Activated naive CD4-positive, alpha-beta T cell (primary cell): Measurements from ENCODE around the gene RAD9A.
"Not testable (repeated sequence)": the region's sequence is repeated elsewhere in the genome, so short reads cannot be mapped to it uniquely, and the experiment has no call there.

ENCODE experiments used
- DNase-seq, 4 experiments: peaks; one replicate each; lab custom pipeline; 2025; lab: John Stamatoyannopoulos, UW

Gene RAD9A

GRCh38 chr11:67410984-67411784 is 19.4 kb downstream of the RAD9A start:
- no peak for DNase-seq

- no peak for DNase-seq
These were observed 20.0 kb downstream of the RAD9A start for GRCh38 chr11:67411785-67412152.

DNA sequence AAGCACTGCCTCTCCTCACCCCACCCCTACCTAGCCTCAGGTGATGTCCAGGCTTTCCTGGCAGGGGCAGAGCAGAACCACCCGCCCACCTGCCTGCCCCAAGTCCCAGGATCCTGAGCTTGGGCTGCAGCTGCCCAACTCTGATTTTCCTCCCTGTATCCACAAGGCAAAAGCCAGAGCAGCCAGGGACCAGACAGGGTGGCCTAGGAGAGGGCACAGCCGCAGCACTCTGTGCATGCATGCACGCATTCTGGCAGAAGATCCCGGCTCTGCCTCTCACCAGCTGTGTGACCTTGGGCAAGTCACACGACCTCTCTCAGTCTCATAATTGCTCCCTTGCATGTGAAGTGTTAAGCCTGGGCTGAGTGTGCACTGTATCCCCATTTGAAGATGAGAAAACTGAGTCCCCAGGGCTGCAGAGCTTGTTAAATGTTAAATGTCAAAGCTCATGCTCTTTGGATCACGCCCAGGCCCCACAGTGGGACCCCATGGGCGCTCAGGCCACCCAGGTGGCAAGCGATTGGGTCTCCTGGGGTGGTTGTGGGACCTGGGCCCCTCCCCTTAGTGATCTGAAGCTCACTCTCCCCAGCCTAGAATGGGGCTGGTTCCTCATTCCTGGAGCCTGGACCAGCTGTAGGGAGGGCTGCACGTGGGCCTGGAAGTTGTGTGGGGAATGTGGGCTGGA is 20.9 kb downstream of the RAD9A start:
- no peak for DNase-seq

DNA sequence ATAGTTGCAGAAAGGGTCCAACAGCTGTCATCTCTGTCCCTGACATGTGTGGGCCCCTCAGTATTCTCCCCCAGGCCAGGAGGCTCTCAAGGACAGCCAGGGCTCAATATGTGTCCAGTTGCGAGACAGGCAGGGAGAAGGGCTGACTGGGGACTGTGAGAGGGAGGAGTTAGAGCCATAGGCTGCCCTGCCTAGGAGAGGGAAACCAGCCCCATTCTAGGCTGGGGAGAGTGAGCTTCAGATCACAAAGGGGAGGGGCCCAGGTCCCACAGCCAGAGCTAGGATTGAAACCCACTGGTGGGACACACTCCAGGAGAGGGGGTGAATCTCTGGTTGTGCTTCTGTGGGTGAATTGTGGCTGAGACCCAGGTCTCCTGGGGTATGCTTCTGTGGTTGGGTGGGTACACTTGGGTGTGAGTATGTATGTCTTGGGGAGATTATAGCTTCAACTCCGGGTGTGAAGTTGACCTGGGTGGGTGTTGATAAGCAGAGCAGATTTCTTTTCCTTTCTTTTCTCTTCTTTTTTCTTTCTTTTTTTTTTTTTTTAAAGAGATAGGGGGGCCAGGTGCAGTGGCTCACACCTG is 21.6 kb downstream of the RAD9A start:
- DNase-seq: no peak

DNA sequence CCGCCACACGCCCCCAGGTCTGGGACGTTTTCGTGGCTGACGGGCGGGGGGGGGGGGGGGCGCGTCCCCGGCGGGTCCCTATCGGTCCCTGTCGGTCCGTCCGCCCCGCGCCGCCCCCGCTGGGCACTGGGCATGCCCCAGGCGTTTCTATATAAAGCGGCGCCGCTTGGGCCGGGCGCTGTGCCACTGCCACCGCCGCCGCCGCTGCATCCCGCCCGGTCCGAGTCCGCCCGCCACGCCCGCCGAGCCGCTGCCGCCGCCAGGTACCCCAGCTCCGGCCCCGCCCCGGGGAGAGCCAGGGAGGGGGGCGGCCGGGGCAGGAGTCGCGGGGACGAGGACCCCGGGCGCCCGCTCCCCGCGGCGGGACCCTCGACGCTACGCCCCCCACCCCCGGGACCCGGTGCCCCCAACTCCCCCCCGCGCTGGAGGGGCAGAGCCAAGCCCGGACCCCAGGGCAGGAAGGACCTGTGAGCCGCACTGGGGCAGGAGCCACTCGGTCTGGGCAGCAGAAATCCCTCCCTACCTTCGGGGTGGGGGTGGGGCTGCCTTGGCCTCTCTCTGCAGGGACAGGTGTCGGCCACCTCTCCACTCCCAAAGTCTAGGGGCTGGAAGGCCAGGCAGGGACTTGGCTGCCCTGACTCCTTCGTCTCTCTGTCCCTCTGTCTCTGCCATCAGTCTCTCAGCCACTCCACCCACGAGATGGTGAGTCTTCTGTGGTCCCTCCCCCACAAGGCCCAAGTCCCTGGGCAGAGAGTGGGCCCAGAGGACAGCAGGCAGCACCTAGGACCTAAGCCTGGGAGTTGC is 23.9 kb downstream of the RAD9A start, which contains the start of gene CARNS1:
Gene CARNS1 (plus strand): TSS at position 178 of the 804 bp plus-strand sequence. CDS start 522 bp downstream, at position 700.
- DNase-seq: no peak

DNA sequence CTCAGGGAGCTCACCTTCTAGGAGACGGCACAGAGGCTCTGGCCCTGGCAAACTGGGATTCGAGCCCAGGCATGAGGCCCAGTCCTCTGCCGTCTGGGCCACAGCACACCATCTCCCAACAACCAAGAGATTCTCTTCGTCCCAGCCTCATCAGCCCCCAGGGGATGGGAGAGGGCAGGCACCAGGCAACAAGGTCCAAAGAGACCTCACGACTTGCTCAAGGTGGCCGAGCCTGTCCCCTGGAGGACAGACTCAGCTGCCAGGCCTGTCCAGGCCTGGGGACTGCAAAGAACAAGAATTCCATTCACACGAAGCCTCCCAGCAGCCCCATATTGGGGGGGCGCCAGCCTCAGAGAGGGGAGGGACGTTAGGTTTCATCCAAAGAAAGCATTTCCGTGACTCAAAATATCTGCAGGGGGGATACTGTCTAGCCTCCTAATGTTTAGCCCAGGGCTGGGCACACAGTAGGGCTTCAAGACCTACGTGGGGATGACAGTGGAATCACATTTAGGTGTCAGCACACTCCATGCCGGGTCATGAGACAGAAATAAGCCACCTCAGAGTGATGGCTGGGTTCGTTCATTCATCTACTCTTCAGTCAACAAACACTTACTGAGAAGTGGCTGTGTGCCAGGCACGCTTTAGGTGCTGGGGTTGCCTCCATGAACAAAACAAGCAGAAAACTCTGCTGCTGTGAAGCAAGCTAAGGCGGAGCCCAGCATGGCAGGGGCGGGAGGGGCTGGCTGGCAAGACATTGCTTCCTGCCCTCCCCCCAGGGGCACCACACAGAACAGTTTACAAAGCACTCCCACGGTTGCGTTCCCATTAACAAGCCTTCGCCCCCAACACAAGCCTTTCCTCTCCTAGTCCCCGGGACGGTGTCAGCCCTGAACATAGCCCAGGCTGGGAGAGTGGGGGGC is 24.9 kb downstream of the RAD9A start:
- DNase-seq: peak in 2 of 4 experiments; percentile 76 to 88

DNA sequence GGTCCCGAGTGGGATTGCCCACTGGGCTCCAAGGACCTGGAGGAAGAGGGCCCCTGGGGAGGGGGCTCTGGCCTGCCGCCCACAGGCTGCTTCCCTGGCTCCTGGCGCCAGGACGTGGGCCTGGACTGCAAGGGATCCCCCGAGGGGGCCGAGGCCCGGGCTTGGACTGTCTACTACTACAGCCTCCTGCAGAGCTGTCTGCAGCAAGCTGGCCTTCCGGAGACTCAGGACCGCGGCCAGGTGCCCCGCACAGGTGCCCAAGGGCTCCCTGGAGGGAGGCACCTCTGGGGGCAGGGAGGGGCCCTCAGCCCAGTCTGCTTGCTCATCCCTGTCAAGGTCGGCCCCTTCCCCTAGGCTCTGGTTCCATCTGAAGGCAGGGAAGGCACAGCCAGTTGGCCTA is 25.6 kb downstream of the RAD9A start:
- DNase-seq: no peak

GRCh38 chr11:67418476-67419281 is 26.9 kb downstream of the RAD9A start:
- peak in 2 of 4 experiments; percentile 36 to 47 for DNase-seq

- DNase-seq: no peak
These were observed 27.7 kb downstream of the RAD9A start for GRCh38 chr11:67419325-67420049.

- DNase-seq: no peak
These were observed 28.4 kb downstream of the RAD9A start for GRCh38 chr11:67420147-67420645.

DNA sequence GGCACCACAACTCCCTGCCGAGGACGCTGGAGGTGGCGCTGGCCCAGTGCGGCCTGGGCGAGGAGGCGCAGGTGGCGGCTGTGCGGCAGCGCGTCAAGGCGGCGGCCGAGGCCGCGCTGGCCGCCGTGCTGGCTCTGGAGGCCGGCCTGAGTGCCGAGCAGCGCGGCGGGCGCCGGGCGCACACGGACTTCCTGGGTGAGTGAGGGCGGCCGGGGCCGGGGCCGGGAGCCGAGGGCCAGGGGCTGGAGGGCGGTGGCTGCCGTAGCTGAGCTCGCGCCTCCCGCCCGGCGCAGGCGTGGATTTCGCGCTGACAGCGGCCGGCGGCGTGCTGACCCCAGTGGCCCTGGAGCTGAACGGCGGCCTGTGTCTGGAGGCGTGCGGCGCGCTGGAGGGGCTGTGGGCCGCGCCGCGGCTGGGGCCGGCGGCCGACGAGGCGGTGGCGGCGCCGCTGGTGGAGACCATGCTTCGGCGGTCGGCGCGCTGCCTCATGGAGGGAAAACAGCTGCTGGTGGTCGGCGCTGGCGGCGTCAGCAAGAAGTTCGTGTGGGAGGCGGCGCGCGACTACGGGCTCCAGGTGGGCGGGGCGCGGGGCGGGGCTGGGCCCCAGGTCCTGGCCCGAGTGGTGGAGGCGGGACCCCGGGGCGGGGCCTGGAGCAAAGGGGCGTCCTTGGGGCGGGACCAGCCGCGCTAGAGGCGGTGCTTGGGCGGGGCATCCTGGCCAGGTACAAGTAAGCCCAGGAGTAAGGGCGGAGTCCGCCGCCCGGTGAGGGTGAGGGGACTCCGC is 29.1 kb downstream of the RAD9A start:
- DNase-seq: peak; percentile 97 to 100 (median 98)

- DNase-seq: no peak
These were observed 29.7 kb downstream of the RAD9A start for GRCh38 chr11:67421430-67422031.

DNA sequence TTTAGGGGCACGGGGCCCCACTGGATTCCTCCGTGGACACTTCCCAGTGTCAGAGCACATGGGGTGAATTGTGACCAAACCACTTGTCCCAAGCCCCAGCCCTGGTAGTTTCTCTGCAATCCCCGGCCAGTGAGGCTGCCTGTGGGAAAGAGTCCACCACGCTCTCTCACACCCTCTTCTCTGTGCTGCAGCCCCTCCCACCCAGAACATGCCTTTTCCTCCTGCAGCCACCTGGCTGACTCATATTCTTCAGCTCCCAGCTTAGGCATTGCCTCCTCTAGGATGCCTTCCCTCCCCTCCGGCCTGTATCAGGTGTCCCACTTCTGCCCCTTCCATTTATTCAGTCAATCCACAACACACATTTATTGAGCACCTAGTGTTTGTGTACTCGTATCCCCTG is 31.1 kb downstream of the RAD9A start:
- DNase-seq: no peak

DNA sequence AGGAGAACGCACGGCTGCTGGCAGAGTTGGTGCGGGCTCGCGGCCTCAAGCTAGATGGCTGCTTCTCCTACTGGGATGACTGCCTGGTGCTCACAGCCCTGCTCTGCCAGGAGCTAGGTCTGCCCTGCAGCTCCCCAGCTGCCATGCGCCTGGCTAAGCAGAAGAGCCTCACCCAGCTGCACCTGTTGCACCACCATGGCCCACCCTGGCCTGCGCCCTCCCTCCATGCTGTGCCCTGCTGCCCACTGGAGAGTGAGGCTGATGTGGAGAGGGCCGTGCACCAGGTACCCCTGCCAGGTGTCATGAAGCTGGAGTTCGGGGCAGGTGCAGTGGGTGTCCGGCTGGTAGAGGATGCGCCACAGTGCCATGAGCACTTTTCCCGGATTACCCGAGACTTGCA is 31.7 kb downstream of the RAD9A start:
- DNase-seq: no peak

DNA sequence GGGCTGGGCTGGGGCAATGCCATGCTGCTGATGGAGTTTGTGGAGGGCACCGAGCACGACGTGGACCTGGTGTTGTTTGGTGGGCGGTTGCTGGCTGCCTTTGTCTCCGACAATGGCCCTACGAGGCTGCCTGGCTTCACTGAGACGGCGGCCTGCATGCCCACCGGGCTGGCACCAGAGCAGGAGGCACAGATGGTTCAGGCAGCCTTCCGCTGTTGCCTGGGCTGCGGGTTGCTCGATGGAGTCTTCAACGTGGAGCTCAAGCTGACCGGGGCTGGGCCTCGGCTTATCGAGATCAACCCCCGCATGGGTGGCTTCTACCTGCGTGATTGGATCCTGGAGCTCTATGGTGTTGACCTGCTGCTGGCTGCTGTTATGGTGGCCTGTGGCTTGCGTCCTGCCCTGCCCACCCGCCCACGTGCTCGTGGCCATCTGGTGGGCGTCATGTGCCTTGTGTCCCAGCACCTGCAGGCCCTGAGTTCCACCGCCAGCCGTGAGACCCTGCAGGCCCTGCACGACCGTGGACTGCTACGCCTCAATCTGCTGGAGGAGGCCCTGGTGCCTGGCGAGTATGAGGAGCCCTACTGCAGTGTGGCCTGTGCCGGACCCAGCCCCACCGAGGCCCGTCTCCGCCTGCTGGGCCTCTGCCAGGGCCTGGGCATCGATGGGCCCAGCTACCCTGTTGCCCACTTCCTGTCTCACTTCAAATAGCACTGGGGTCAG is 32.3 kb downstream of the RAD9A start:
- DNase-seq: no peak

DNA sequence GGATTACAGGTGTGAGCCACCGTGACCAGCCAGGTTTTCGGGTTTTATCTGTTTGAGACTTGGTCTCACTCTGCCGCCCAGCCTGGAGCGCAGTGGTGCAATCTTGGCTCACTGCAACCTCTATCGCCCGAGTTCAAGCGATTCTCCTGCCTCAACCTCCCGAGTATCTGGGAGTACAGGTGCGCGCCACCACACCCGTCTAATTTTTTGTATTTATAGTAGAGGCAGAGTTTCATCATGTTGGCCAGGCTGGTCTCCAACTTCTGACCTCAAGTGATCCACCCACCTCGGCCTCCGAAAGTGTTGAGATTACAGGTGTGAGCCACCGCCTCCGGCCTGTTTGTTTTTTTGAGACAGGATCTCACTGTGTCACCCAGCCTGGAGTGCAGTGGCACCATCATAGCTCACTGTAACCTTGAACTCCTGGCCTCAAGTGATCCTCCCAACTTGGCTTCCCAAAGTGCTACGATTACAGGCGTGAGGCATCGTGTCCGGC is 35.6 kb downstream of the RAD9A start:
- DNase-seq: not testable (repeated sequence)
